ENCODE results near the gene TOMM70.

DNA sequence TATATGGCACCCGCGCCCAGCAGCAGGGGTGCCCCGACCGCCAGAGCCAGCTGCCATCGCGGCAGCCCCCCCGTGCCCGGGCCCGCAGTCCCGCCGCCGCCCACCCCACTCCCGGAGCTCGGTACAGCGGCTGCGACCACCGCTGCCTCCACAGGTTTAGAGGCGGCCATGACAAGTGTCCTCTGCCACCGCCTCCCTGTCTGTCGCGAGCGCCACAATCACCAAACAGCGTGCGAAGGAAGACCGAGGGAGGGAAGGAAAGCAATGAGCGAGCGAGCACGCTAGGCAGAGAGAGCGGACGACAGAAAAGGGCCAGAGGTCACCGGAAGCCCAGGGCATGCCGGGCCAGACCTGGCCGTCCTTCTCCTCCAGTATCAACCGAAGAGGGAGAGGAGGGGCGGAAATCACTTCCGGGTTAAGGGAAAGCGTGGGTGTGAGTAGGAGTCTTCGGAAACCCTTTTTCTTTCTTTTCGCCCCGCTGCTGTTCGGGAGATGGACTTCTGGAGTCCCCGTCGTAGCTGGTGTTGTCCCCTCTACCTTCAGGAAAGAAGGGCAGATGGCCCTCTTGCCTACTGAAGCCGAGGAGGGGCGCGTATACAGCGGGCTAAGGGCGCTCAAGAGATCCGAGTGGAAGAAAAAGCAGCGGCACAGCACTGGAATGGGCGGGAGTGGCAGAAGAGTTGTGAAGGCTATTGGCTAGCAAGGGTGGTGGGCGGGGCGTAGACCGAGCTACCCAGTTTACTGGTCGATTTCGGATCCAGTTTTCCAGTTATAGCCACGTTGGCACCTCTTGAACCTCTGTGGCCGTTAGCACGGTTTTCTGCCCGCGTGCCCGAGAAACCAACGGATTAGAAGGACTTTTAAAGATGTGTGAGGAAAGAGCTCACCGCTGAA lies at the start of gene TOMM70, which contains the start of gene LNP1:
- TF ChIP-seq POLR2AphosphoS5 (IDR thresholded peaks at IDR 0.05; ENCODE audit: low read depth, low read length) (peak; percentile 88), POU2F2 (IDR thresholded peaks at IDR 0.05; ENCODE audit: low read depth, low read length) (peak; percentile 42; the same call in 1 of the 2 replicates), POLR2A (IDR thresholded peaks at IDR 0.05; ENCODE audit: low read depth, low read length) (peak; percentile 87), TAF1 (IDR thresholded peaks at IDR 0.05; ENCODE audit: low read depth, low read length) (peak; percentile 75), SPI1 (IDR thresholded peaks at IDR 0.05; ENCODE audit: low read depth, low read length) (no peak)

Measured in GM12891 (cell line).